Mucosa of stomach (tissue), 1 donor: Measurements from ENCODE around the gene ARHGAP29.
"Not testable (repeated sequence)": the region's sequence is repeated elsewhere in the genome, so short reads cannot be mapped to it uniquely, and the experiment has no call there.

Experiments
- H3K27me3 ChIP-seq: one replicate; pipeline ENCODE4 v1.7.0; 2013; ENCODE audit warnings: mild to moderate bottlenecking, low read length; ENCODE audit not compliant: control insufficient read depth, insufficient read depth
- H3K36me3 ChIP-seq: one replicate; pipeline ENCODE4 v1.7.0; 2013; ENCODE audit warnings: low read length; ENCODE audit not compliant: control insufficient read depth, insufficient read depth
- H3K4me1 ChIP-seq: one replicate; pipeline ENCODE4 v1.7.0; 2013; ENCODE audit warnings: mild to moderate bottlenecking, low read length; ENCODE audit not compliant: control insufficient read depth, insufficient read depth
- H3K4me3 ChIP-seq: one replicate; pipeline ENCODE4 v1.7.0; 2013; ENCODE audit warnings: low read length
- H3K9ac ChIP-seq: one replicate; pipeline ENCODE4 v1.7.0; 2013; ENCODE audit warnings: mild to moderate bottlenecking, low read length, moderate library complexity
- H3K9me3 ChIP-seq: one replicate; pipeline ENCODE4 v1.7.0; 2013; ENCODE audit warnings: mild to moderate bottlenecking, low read length, moderate library complexity; ENCODE audit not compliant: control insufficient read depth
- donor health status: Pancreatic carcinoma.

ARHGAP29 gene

DNA sequence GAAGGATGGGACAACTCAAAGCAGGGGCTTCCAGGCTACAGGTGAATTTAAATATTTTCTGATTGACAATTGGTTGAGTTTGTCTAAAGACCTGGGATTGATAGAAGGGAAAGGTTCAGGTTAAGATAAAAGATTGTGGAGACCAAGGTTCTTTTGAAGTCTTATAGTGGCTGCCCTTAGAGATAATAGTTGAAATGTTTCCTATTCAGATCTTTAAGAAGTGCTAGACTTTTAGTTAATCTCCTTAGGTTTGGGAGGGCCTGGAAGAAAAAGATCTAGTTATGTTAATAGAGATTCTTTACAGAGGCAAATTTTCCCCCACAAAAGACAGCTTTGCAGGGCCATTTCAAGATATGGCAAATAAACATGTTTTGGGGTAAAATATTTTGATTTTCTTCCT lies 88.2 kb downstream of the ARHGAP29 start:
- H3K9me3 ChIP-seq, H3K9ac ChIP-seq, H3K4me3 ChIP-seq, H3K36me3 ChIP-seq, H3K4me1 ChIP-seq, H3K27me3 ChIP-seq: not testable (repeated sequence)

DNA sequence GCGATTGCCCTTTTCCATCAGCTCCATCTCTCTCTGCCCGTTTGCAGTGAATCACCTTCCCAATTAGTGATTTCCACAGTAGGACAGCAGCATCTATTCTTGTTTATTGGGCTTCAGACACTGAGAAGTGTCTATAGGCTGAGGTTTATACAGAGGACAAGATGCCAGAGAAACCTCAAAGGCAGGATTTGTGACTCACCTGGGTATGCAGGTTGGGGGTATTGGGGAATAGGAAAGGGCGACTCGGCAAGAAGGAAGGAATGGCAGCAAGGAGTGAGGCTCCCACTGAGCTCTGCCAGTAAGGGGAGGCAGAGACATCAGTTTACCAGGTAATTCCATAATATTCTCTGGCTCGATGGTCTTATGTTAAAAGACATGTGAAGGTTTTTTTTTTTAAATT lies 91.1 kb downstream of the ARHGAP29 start:
- Histone ChIP-seq H3K36me3 (no peaks in the 10 kb centered on the region), H3K9ac (no peak overlapping the region), H3K4me3 (no peak overlapping the region), H3K9me3 (no peaks in the 10 kb centered on the region), H3K27me3 (no peaks in the 10 kb centered on the region), H3K4me1 (no peaks in the 10 kb centered on the region)

DNA sequence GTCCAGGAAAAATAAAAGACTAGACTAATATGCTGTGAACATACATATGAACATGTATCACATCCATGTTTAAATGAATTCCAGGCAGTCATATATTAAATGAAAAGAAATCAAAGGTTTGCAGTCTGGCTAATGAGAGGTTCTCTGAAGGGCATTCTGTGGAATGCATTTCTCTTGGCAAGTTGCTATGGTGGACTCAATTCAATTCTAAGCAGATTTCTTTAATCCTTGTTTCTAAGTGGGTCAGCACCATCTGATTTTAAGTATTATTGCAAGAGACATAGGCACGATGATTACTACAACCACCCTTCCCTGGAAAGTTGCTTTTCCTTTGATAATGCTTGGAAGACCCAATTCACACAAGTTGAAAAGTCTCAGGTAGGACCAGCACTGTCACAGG lies 92.5 kb downstream of the ARHGAP29 start:
- no peak overlapping the region for H3K9ac ChIP-seq
- H3K4me1 ChIP-seq: no peaks in the 10 kb centered on the region
- no peaks in the 10 kb centered on the region for H3K36me3 ChIP-seq
- no peak overlapping the region for H3K4me3 ChIP-seq
- no peaks in the 10 kb centered on the region for H3K9me3 ChIP-seq
- no peaks in the 10 kb centered on the region for H3K27me3 ChIP-seq

DNA sequence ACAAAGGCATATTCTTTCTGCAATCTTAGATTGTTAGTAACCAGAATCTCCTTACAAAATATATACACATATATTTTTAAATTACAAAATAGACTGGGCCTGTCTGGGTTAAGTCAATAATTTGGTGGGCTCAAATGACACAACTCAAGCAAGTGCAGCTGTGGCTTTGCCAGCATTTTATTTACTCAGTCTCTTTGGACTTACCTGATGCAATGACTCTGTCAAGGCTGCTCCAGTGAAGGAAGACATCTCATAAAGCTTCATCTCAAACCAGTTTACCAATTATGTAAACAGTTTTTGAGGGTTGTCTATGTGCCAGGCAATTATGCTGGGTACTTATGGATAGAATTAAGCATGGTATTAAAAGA lies 93.6 kb downstream of the ARHGAP29 start:
- Histone ChIP-seq H3K4me1 (no peaks in the 10 kb centered on the region), H3K4me3 (no peak overlapping the region), H3K27me3 (no peaks in the 10 kb centered on the region), H3K9ac (no peak overlapping the region), H3K9me3 (no peaks in the 10 kb centered on the region), H3K36me3 (no peaks in the 10 kb centered on the region)

DNA sequence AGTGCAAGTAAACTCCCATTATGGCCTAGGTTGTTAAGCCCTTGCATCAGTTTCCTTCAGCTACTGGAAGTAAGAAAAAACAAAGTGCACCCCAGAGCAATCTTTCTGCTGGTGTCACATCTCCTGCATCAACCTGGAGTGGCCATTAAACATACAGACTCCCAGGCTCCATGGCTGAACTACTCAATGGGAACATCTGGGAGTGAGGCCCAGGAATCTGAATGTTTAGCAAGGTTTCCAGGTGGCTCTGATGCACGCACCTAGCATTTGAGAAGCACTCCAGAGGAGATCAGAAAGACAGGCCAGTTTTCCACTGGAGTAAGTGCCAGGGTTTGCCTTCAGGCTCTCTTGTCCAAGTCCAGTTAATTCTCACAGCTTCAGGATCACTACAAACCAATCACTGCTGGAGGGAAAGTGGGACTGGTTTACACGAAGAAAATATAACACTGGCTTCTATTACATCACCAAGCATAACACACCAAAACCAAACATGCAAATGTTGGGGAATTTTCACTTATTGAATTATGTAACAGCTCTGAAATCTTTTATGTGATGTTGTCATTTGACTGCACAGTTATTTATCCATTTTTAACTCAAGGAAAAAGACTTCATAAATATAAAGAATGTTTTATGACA lies 94.1 kb downstream of the ARHGAP29 start:
- H3K27me3 ChIP-seq: no peaks in the 10 kb centered on the region
- H3K9me3 ChIP-seq: no peaks in the 10 kb centered on the region
- H3K36me3 ChIP-seq: no peaks in the 10 kb centered on the region
- no peaks in the 10 kb centered on the region for H3K4me1 ChIP-seq
- H3K9ac ChIP-seq: no peak overlapping the region
- no peak overlapping the region for H3K4me3 ChIP-seq

DNA sequence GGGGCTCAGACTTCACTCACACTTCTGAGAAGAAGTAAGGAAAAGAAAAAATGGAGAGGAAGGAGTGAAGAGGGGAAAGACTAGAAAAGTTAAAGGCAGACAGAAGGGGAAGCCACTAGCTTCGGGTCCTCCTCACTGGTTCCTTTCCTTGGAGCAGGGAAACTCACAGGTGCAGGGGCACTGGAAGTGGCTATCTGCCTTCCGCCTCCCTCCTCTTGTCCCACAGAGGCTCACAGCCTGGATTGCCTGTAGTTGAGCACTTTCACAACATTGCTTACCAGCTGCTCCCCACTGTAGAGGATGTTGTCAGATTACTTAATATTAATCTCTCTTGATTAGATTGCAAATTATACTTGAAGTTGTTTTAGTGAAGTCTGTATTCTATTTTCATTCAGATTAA lies 94.8 kb downstream of the ARHGAP29 start:
- no peaks in the 10 kb centered on the region for H3K36me3 ChIP-seq
- H3K9me3 ChIP-seq: no peaks in the 10 kb centered on the region
- no peaks in the 10 kb centered on the region for H3K4me1 ChIP-seq
- no peak overlapping the region for H3K9ac ChIP-seq
- no peaks in the 10 kb centered on the region for H3K27me3 ChIP-seq
- H3K4me3 ChIP-seq: no peak overlapping the region

DNA sequence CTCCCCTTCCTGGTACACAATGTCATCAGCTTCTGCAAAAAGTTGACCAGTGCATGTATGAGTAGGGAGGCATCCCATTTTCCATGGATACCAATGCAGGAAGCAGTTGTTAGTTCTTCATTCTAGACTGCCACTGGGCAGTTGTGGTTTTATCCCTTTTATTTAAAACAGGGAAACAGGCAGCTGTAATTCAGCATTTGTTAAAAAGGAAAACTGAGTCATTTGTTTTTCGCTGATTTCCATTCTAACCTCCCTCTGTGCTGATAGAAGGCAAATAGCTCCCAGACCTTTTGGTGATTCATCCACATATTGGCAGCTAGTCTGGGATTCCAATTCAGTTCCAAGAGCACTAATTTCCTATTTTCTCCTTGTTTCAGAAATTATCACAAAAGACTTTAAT lies 95.4 kb downstream of the ARHGAP29 start:
- Histone ChIP-seq H3K36me3 (no peaks in the 10 kb centered on the region), H3K4me3 (no peak overlapping the region), H3K9ac (no peak overlapping the region), H3K9me3 (no peaks in the 10 kb centered on the region), H3K27me3 (no peaks in the 10 kb centered on the region), H3K4me1 (no peaks in the 10 kb centered on the region)

DNA sequence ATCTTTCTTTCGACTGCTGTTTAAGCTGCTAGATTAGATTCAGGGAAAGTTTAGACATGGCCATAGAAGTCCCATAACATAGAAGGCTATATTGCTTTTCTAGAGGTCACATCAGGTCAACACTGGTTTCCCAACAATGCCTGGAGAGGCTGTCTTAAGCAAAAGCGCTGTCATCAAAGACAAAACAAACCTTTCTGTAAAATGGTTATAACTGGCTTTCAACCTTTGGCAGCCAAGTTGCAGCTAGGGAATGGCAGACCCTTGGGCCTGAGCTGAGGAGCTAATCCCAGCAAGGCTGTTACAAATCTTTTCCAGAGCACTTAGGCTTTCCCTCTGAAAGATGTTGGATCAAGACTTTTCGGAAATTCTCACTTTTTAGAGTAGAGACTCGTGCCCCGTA lies 105.3 kb downstream of the ARHGAP29 start:
- no peaks in the 10 kb centered on the region for H3K4me1 ChIP-seq
- no peaks in the 10 kb centered on the region for H3K36me3 ChIP-seq
- H3K9me3 ChIP-seq: no peaks in the 10 kb centered on the region
- no peak overlapping the region for H3K4me3 ChIP-seq
- no peak overlapping the region for H3K9ac ChIP-seq
- no peaks in the 10 kb centered on the region for H3K27me3 ChIP-seq

DNA sequence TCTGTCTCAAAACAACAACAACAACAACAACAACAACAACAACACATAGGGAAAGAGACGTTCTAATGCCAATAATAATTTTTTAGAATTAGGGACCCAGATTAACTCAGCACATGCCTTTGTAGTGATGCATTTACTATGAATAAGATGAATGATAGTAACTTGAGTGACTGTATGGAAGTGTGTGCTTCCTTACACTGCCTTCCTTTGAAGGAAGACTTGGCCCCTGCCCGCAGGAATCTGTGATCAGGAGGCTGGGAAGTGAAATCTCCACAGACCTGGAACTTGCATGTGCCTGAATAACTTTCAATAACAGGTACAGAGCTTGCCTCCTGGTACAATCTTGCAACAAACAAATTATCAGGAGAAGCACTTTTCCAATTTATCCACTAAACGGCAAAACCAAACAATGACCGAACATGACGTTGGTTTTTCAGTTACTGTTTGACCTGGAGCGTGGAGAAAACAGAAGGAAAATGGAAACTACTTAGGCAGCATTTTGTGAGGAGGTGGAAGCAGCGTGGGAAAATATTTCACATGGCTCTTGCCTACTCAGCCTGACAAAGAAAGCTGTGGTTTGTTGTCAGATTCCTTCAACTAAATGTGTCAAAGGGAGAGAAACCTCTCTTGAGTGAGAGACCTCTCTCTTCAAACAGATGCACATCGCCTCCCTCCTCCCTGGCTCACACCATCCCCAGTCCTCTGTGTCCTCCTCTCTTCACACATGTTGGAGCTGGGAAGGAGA lies 106.4 kb downstream of the ARHGAP29 start:
- no peaks in the 10 kb centered on the region for H3K27me3 ChIP-seq
- no peaks in the 10 kb centered on the region for H3K9me3 ChIP-seq
- no peaks in the 10 kb centered on the region for H3K4me1 ChIP-seq
- H3K36me3 ChIP-seq: no peaks in the 10 kb centered on the region
- no peak overlapping the region for H3K4me3 ChIP-seq
- H3K9ac ChIP-seq: no peak overlapping the region

DNA sequence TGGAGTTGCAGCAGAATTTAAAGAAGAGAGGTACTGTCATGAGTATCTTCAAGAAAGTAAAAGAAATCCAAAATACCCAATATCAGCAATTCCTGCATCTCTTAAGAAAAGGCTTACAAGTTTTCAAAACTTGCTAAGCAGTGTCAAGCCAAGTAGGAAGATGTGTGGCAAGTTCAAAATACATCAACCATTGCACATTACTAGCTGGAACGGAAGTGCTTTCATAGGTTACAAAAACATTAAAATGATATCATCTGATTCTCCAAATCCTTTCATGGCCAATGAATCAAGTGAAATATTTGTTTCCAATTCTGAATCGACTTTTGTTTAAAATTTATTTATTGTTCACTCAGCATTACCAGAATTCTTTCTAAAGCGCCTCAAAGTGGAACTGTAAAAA lies 110.7 kb downstream of the ARHGAP29 start:
- H3K9me3 ChIP-seq: no peaks in the 10 kb centered on the region
- H3K4me1 ChIP-seq: no peaks in the 10 kb centered on the region
- H3K9ac ChIP-seq: no peak overlapping the region
- no peaks in the 10 kb centered on the region for H3K36me3 ChIP-seq
- no peak overlapping the region for H3K4me3 ChIP-seq
- no peaks in the 10 kb centered on the region for H3K27me3 ChIP-seq

DNA sequence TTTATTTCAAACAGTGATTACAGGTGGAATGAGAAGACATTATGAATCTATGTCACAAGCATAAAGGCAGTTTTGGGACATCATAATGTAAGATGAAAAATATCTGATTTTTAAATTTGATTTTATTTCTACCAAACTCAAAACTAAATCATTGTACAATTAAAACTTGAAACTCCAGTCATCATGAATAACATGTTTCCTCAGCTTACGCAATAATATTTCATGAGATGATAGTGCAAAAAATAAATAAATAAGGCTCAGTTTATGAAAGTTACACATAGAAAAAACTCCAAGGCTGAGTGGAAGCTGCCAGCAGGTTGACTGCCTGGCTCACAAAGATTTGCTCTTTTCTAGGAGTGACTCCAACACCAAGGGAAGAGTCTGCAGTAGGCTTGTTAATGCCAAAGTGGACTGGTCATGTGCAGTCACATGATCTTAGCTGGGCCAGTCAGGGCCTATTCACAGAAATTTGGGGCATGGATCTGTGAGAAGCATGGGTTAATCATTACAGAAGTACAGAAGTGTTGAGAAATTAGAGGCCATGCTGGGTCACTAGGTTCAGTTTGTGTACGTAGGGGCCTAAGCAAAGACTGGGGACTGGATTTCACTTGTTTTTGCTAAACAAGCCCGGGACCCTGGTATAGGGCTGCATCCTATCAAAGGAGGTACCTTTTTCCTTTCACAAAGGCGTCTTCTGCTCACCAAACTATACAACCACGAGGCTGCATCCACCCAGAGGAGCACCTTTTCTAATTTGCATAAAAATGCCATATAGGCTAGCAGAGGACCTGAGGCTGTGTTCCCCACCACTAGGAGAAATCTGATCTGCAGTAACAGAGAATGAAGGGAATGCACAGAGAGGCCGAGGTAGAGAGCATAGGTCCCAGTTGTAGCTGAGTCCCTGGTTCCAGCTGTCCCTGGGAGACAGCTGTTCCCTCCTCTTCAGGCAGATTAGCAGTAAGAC lies 111.6 kb downstream of the ARHGAP29 start:
- Histone ChIP-seq H3K9me3 (no peaks in the 10 kb centered on the region), H3K4me3 (no peak overlapping the region), H3K36me3 (no peaks in the 10 kb centered on the region), H3K9ac (no peak overlapping the region), H3K27me3 (no peaks in the 10 kb centered on the region), H3K4me1 (no peaks in the 10 kb centered on the region)

DNA sequence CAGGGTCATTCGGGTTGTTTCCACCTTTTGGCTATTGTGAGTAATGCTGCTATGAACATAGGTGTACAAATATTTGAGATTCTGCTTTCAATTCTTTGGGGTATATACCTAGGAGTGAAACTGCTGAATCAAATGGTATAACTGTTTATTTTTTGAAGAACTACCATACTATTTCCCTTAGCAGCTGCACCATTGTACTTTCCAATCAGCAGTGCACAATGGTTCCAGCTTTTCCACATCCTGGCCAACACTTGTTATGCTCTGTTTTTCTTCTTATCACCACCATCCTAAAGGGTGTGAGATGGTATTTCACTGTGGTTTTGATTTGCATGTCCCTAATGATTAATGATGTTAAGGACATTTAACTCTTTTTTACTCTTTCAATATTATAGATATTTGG lies 112.8 kb downstream of the ARHGAP29 start:
- no peaks in the 10 kb centered on the region for H3K36me3 ChIP-seq
- no peak overlapping the region for H3K9ac ChIP-seq
- no peaks in the 10 kb centered on the region for H3K4me1 ChIP-seq
- no peak overlapping the region for H3K4me3 ChIP-seq
- no peaks in the 10 kb centered on the region for H3K9me3 ChIP-seq
- no peaks in the 10 kb centered on the region for H3K27me3 ChIP-seq
